HG03432 (cell line): ENCODE data around the gene DOLPP1.
"Not testable (repeated sequence)": the region's sequence is repeated elsewhere in the genome, so short reads cannot be mapped to it uniquely, and the experiment has no call there.

Source experiments
- ATAC-seq: cut with Tn5 transposase; IDR thresholded peaks from one replicate; pipeline ENCODE4 v1.9.1; 2021; ENCODE audit warnings: mild to moderate bottlenecking, moderate library complexity; ENCODE audit not compliant: unreplicated experiment

The DOLPP1 gene

GRCh38 chr9:129109952-129110739 is 29.2 kb downstream of the DOLPP1 start:
- peak; percentile 10 for ATAC-seq

GRCh38 chr9:129110740-129111527 is 30.0 kb downstream of the DOLPP1 start, which contains the start of the genes CRAT and PTPA:
TSS of gene CRAT (minus strand) at chr9:129110793. CDS start at chr9:129110509, 284 bp downstream.
TSS of gene PTPA (plus strand) at chr9:129111415. CDS start at chr9:129111601, 186 bp downstream.
- ATAC-seq = peak; percentile 84

GRCh38 chr9:129111528-129112151 is 30.7 kb downstream of the DOLPP1 start:
- ATAC-seq = peak; percentile 31

- ATAC-seq = not testable (repeated sequence)
Measured at GRCh38 chr9:129112526-129112925, 31.6 kb downstream of the DOLPP1 start.

GRCh38 chr9:129113645-129114304 is 32.9 kb downstream of the DOLPP1 start:
- no peak for ATAC-seq

- ATAC-seq = no peak
Measured at GRCh38 chr9:129118799-129119198, 37.9 kb downstream of the DOLPP1 start.

- ATAC-seq = no peak
Measured at GRCh38 chr9:129121483-129121882, 40.6 kb downstream of the DOLPP1 start.

GRCh38 chr9:129122133-129122532 is 41.2 kb downstream of the DOLPP1 start:
- ATAC-seq = no peak

GRCh38 chr9:129122976-129123375 is 42.1 kb downstream of the DOLPP1 start:
- not testable (repeated sequence) for ATAC-seq

GRCh38 chr9:129124506-129125069 is 43.7 kb downstream of the DOLPP1 start:
- ATAC-seq = no peak

- no peak for ATAC-seq
Measured at GRCh38 chr9:129125478-129125877, 44.6 kb downstream of the DOLPP1 start.

- ATAC-seq = no peak
Measured at GRCh38 chr9:129126749-129127618, 46.1 kb downstream of the DOLPP1 start.

GRCh38 chr9:129128689-129129088 is 47.8 kb downstream of the DOLPP1 start:
- ATAC-seq = no peak

GRCh38 chr9:129130271-129130670 is 49.4 kb downstream of the DOLPP1 start:
- not testable (repeated sequence) for ATAC-seq

- ATAC-seq = no peak
Measured at GRCh38 chr9:129130791-129131190, 49.9 kb downstream of the DOLPP1 start.

- peak; percentile 72 for ATAC-seq
Measured at GRCh38 chr9:129131300-129132145, 50.6 kb downstream of the DOLPP1 start.

GRCh38 chr9:129133082-129133481 is 52.2 kb downstream of the DOLPP1 start:
- no peak for ATAC-seq

- ATAC-seq = no peak
Measured at GRCh38 chr9:129135476-129135875, 54.6 kb downstream of the DOLPP1 start.
